Left forelimb (tissue), 1 donor: ENCODE data around the gene NETO2.
"Not testable (repeated sequence)": the region's sequence is repeated elsewhere in the genome, so short reads cannot be mapped to it uniquely, and the experiment has no call there.

Source experiments
- DNase-seq: peaks from one replicate; pipeline ENCODE4 v3.0.0-alpha.2; 2018; ENCODE audit warnings: low spot score

The NETO2 gene

GRCh38 chr16:47143677-47144558 lies at the start of gene NETO2:
TSS of gene NETO2 (minus strand) at chr16:47143945. CDS start at chr16:47143612, 333 bp downstream.
- DNase-seq = peak; percentile 73

- no peak for DNase-seq
Measured at GRCh38 chr16:47182318-47182717, 38.6 kb upstream of the NETO2 start.

- not testable (repeated sequence) for DNase-seq
Measured at GRCh38 chr16:47181066-47181465, 37.3 kb upstream of the NETO2 start.

DNA sequence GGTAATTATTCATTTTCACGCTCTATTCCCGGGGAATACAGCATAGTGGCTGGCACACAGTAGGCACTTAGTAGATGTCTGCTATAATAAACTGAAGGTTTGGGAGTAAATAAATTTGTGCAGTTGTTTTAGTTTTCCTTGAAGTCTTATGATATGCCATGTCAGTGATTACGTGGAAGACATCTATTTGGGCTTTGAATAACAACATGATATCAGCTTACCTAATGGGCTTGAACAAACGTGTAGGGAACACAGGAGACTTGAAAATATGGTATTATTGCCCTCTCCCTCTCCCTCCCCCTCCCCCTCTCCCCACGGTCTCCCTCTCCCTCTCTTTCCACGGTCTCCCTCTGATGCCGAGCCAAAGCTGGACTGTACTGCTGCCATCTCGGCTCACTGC lies 36.3 kb upstream of the NETO2 start:
- DNase-seq = no peak

- DNase-seq = no peak
Measured at GRCh38 chr16:47175152-47175551, 31.4 kb upstream of the NETO2 start.

DNA sequence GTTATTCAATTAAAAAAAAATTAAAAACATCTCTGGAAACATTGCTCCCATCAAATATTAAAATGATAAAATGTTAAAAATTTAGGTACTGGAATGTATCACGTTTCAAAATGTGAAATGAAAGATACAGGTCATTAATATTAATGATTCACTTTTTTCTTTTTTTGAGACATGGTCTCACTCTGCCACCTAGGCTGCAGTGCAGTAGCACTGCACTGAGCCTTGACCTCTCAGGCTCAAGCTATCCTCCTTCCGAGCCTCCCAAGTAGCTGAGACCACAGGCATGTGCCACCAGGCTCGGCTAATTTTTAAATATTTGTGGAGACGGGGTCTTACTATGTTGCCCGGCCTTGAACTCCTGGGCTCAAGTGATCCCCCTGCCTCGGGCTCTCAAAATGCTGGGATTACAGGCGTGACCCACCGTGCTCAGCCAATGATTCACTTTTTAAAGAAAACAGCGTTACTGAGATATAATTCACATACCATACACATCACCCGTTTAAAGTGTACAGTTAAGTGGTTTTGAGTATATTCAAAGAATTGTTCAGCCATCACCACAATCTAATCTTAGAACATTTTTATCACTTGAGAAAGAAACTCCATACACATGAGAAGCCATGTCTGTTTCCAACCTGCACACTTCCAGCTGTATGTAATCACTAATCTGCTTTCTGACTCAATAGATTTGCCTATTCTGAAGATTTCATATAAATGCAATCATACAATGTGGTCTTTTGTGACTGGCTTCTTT lies 19.1 kb upstream of the NETO2 start:
- DNase-seq = no peak

- DNase-seq = no peak
Measured at GRCh38 chr16:47161464-47161863, 17.7 kb upstream of the NETO2 start.

GRCh38 chr16:47160422-47160821 lies 16.7 kb upstream of the NETO2 start:
- no peak for DNase-seq

DNA sequence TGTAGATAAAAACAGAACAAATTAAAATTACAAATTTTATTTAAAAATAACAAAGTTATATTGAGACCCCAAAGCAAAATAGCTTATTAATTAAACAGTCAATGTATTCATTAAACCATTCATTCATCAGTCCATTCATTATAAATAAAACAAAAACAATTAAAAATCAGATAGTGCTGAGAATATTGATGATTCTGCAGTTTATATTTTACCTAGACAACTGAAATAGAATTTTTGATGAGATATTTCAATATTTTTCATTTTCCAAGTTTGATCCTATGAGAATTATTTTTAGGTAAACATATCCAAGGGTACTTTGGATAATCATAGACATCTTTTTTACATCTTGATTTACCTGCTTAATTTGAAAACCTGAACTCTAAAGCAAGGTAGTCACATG lies 15.2 kb upstream of the NETO2 start:
- DNase-seq = no peak

GRCh38 chr16:47156680-47157215 lies 13.0 kb upstream of the NETO2 start:
- DNase-seq = no peak

DNA sequence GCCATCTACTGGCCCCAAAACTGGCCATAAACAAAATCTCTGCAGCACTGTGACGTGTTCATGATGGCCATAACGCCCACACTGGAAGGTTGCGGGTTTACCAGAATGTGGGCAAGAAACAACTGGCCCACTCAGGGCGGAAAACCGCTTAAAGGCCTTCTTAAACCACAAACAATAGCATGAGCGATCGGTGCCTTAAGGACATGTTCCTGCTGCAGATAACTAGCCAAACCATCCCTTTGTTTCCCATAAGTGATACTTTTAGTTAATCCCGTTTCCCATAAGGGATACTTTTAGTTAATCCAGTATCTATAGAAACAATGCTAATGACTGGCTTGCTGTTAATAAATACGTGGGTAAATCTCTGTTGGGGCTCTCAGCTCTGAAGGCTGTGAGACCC lies 8.8 kb upstream of the NETO2 start:
- DNase-seq = not testable (repeated sequence)

DNA sequence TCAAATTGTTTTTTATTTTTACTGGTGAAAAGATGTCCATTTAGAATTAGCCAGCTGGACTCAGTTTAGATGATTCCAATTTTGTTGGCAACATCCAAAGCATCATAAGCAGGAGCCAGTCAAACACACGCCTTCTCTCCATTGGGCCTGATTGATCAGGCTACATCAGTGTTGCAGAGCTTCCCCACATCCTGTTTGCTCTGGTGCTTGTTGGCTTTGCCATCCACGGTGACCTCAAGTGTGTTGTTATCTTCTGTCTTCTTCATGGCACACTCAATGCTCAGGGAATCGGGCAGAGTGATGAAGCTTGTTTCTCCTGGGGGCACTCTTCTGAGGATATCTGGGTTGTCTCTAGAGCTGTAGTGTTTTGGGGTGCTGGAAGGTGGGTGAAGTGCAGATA lies 6.3 kb upstream of the NETO2 start:
- DNase-seq = no peak

DNA sequence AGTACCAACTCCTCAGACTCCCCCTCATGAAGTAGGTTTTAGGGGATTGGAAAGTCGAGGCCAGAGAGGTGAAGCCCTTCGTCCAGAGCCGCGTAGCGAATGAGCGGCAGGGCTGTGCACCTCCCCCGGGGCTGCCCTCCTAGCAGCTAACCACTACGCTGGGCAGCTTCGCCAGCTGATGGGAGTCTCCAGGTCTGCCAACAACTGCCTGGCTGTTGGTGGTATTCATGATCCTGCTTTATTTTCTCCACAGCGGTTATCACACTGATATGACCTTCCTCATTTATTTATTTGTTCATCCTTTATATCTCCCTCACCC lies 773 bp upstream of the NETO2 start:
- DNase-seq = no peak

GRCh38 chr16:47142821-47143676 lies 696 bp downstream of the NETO2 start:
- DNase-seq = peak; percentile 65

GRCh38 chr16:47142486-47142820 lies 1.3 kb downstream of the NETO2 start:
- no peak for DNase-seq

- DNase-seq = peak; percentile 84
Measured at GRCh38 chr16:47141773-47142485, 1.8 kb downstream of the NETO2 start.

GRCh38 chr16:47140686-47141085 lies 3.1 kb downstream of the NETO2 start:
- no peak for DNase-seq

- no peak for DNase-seq
Measured at GRCh38 chr16:47139561-47140185, 4.1 kb downstream of the NETO2 start.

DNA sequence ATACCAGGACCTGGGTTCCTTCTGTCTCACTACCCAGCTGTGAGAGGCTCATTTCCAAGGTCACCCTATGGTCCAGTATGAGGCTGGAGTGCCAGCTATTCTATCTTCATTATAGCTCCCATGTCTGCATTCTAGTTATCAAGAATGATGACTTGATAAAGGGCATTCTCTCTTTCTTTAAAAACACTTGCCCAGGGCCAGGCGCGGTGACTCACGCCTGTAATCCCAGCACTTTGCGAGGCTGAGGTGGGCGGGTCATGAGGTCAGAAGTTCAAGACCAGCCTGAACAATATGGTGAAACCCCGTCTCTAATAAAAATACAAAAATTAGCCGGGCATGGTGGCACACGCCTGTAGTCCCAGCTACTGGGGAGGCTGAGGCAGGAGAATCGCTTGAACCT lies 5.8 kb downstream of the NETO2 start:
- not testable (repeated sequence) for DNase-seq

DNA sequence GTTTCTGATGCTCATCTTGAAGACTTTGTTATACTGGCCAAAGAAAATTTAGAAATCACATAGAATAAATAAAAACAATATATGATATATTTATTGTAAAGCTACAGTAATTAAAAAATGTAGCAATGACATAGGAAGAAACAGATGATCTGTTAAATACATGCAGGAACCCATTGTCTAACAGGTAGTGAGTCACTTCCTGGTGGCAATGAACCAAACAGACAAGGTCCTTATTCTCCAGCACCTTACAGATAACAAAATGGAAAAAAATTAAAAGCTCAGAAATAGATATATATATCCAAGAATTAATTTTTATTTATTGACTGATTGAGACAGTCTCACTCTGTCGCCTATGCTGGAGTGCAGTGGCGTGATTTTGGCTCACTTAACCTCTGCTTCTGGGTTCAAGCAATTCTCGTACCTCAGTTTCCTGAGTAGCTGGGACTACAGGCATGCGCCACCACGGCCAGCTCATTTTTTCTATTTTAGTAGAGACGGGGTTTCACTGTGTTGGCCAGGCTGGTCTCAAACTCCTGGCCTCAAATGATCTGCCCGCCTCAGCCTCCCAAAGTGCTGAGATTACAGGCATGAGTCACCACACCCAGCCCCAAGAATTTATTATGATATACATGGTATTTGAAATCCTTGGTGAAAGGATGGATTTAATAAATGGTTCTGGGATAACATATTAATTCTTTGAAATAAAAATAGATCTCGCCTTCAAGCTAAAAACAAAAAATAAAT lies 7.5 kb downstream of the NETO2 start:
- no peak for DNase-seq
